Stomach (tissue), 9 donors: ENCODE measurements around the gene HSPA1L. TPM values are rescaled to one million over a fixed set of nuclear protein-coding genes. Genes with fewer than 3 reads are reported as not detected.

ENCODE experiments used
- DNase-seq, 2 donors: peaks; one replicate each; pipeline versions ENCODE4 v3.0.0 to v3.0.0-alpha.2; 2013 to 2019
- H3K27ac ChIP-seq, 5 donors: fragments of 200-600 bp in 4 of 5; sonication (generic) in 4 of 5; one replicate each; pipeline ENCODE4 v1.5.1; 2013 to 2019; ENCODE audit warnings: mild to moderate bottlenecking in 1 of 5, moderate library complexity in 1 of 5
- H3K27me3 ChIP-seq, 3 donors: fragments of 200-600 bp; sonication (generic); one replicate each; pipeline ENCODE4 v1.5.1; 2017 to 2019; ENCODE audit warnings: mixed run types in 1 of 3
- H3K36me3 ChIP-seq, 4 donors: fragments of 200-600 bp; sonication (generic); 1 replicate in 3 of 4; 2 replicates in 1 of 4; pipeline ENCODE4 v1.5.1; 2016 to 2019
- H3K4me1 ChIP-seq, 4 donors: fragments of 200-600 bp; sonication (generic); one replicate each; pipeline ENCODE4 v1.5.1; 2016 to 2019
- H3K4me3 ChIP-seq, 4 donors: fragments of 200-600 bp; sonication (generic) in 3 of 4; one replicate each; pipeline ENCODE4 v1.5.1; 2016 to 2019; ENCODE audit warnings: mild to moderate bottlenecking in 1 of 4
- H3K9me3 ChIP-seq, 4 donors: fragments of 200-600 bp; sonication (generic); one replicate each; pipeline ENCODE4 v1.5.1; 2016 to 2019
- EP300 ChIP-seq: sonication (generic); formaldehyde crosslinking; IDR thresholded peaks from one replicate; pipeline ENCODE4 v1.6.1; 2017; ENCODE audit warnings: antibody characterized with exemption
- POLR2A ChIP-seq, 4 donors: fragments of 450-650 bp; IDR thresholded peaks; one replicate each; pipeline ENCODE4 v1.6.1; 2016; ENCODE audit warnings: antibody characterized with exemption in 4 of 4, control low read depth in 2 of 4, mild to moderate bottlenecking in 1 of 4, moderate library complexity in 1 of 4
- POLR2AphosphoS5 ChIP-seq, 3 donors: sonication (generic); formaldehyde crosslinking; IDR thresholded peaks; one replicate each; pipeline ENCODE4 v1.6.1; 2016; ENCODE audit warnings: antibody characterized with exemption in 3 of 3
- WGBS, 5 donors: extraction: QIAGEN DNeasy Blood & Tissue Kit in 3 of 5; methylation state at CpG; one replicate each; pipeline versions ENCODE4 v1.1.5 to v1.1.7; 2013 to 2018; 5-methylcytosine and 5-hydroxymethylcytosine counted together
- intact Hi-C: fragments of 100-400 bp; cut with DNase I; formaldehyde crosslinking; loops from one replicate; pipeline ENCODE4 v1.15.1; 2023; ENCODE audit warnings: low total_unique reads
- polyA plus RNA-seq, 3 donors: library from polyadenylated mRNA; stranded (reverse); fragments of 200-250 nt; gene quantifications; one replicate each; pipeline ENCODE4 v1.2.3, GENCODE V29; 2013
- total RNA-seq, 5 donors: library from RNA; depleted of rRNA; stranded (reverse); fragments of >200 nt; gene quantifications; one replicate each; pipeline versions ENCODE4 v1.1.0 to v1.2.3, GENCODE V29; 2014 to 2016
- TF ChIP-seq, protein P1 (sequence below), 7 experiments: fragments of 450-650 bp in 4 of 7; fragments of 200-600 bp in 3 of 7; sonication (generic) in 3 of 7; IDR thresholded peaks; one replicate each; pipeline ENCODE4 v1.5.1; 2016 to 2019; ENCODE audit warnings: antibody characterized with exemption in 7 of 7, control low read depth in 2 of 7, mild to moderate bottlenecking in 1 of 7
- donor health status: healthy with polysubstance abuse.
- donor health status: Bipolar disorder and iron deficiency.
- donor health status: healthy.

Gene HSPA1L
- total and polyA plus RNA-seq, 8 donors: 0.46 to 1.7 (median 0.98) TPM; not detected in 3

DNA sequence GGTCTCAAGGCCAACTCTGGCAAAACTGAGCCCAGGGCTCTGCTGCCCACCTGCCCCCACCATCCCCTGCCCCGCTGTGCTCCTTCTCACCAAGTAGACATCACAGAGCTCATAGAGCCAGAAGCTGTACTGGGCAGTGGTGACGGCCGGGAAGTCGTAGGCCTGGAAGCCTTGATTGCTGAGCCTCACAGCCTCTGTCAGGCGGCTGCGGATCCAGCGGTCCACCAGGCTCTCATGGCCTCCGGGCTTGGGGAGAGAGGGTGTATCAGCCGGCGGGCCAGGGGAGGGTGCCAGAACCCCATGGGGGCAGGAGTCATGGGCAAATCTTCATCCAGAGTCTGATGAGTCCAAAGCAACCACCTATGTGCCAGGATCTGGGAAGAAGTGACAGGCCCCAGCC lies 35.2 kb downstream of the HSPA1L start:
- TF ChIP-seq, protein P1, sequence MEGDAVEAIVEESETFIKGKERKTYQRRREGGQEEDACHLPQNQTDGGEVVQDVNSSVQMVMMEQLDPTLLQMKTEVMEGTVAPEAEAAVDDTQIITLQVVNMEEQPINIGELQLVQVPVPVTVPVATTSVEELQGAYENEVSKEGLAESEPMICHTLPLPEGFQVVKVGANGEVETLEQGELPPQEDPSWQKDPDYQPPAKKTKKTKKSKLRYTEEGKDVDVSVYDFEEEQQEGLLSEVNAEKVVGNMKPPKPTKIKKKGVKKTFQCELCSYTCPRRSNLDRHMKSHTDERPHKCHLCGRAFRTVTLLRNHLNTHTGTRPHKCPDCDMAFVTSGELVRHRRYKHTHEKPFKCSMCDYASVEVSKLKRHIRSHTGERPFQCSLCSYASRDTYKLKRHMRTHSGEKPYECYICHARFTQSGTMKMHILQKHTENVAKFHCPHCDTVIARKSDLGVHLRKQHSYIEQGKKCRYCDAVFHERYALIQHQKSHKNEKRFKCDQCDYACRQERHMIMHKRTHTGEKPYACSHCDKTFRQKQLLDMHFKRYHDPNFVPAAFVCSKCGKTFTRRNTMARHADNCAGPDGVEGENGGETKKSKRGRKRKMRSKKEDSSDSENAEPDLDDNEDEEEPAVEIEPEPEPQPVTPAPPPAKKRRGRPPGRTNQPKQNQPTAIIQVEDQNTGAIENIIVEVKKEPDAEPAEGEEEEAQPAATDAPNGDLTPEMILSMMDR (IDR thresholded peaks at IDR 0.05): no peak
- TF ChIP-seq POLR2AphosphoS5 (IDR thresholded peaks at IDR 0.05) (no peak), POLR2A (IDR thresholded peaks at IDR 0.05) (no peak), EP300 (no peak)
- H3K9me3 ChIP-seq: no peaks in the 10 kb centered on the region
- no peak overlapping the region for H3K27ac ChIP-seq
- H3K4me3 ChIP-seq: no peak overlapping the region
- WGBS, 5 donors: 89 to 97% (median 96%) methylated on average over 9 to 10 of the region's 10 CpGs
- no peaks in the 10 kb centered on the region for H3K27me3 ChIP-seq
- peaks cover 59 to 72% (median 71%) of the 10 kb centered on the region in 4 donors for H3K36me3 ChIP-seq
- no peak for DNase-seq
- peaks cover 24 to 34% (median 27%) of the 10 kb centered on the region in 4 donors for H3K4me1 ChIP-seq
- intact Hi-C loops: no loop called here

DNA sequence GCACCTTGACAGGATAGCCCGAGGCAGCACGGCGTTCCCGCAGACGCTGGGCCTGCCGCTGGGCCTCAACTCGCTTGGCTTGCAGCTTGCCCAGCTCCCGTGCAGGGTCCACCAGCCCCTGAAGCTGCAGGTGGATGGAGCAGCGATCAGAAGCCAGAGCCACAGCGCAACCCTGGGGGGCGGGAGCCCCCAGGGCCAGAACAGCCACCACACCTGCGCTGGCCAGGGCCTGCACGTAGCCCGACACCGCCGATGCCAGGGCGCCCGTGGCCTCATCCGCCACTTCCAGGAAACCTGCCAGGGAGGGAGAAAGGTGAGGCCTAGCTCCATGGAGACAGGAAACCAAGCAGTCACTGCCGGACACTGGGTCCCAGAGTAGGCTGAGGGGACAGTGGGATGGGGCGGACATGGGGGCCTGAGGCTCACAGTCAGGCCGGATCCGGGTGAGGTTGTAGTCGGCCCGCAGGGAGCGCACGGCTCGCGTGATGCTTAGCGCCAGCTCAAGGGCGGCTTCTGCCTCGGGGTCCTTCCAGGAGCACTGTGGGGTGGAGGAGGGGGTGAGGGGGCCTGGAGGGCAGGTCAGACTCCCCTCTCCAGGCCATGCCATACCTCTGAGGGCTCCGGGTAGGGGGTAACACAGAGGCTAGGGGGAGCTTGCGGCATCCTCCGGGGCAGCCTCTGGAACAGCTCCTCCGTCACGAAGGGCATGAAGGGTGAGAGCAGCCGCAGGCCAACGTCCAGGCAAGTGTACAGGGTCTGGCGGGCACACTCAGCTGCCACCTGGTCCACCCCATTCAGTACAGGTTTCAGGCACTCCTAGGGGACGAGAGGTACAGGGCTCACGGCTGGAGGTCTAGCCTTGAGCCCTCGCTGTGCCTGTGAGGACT lies 35.8 kb downstream of the HSPA1L start:
- WGBS, 5 donors: 75 to 93% (median 87%) methylated on average over 27 to 43 of the region's 43 CpGs
- TF ChIP-seq POLR2A (IDR thresholded peaks at IDR 0.05): no peak
- TF ChIP-seq, protein P1 (IDR thresholded peaks at IDR 0.05): no peak
- no peak for TF ChIP-seq EP300
- no peak for TF ChIP-seq POLR2AphosphoS5 (IDR thresholded peaks at IDR 0.05)
- no peak overlapping the region for H3K4me3 ChIP-seq
- peaks cover 52 to 65% (median 64%) of the 10 kb centered on the region in 4 donors for H3K36me3 ChIP-seq
- intact Hi-C loops: no loop called here
- H3K4me1 ChIP-seq: peaks cover 24 to 37% (median 29%) of the 10 kb centered on the region in 4 donors
- no peaks in the 10 kb centered on the region for H3K9me3 ChIP-seq
- H3K27ac ChIP-seq: peak overlapping the region in 4 of 5 donors; percentile 8 to 83 (median 56)
- H3K27me3 ChIP-seq: no peaks in the 10 kb centered on the region
- peak in 1 of 2 donors; percentile 41 for DNase-seq

DNA sequence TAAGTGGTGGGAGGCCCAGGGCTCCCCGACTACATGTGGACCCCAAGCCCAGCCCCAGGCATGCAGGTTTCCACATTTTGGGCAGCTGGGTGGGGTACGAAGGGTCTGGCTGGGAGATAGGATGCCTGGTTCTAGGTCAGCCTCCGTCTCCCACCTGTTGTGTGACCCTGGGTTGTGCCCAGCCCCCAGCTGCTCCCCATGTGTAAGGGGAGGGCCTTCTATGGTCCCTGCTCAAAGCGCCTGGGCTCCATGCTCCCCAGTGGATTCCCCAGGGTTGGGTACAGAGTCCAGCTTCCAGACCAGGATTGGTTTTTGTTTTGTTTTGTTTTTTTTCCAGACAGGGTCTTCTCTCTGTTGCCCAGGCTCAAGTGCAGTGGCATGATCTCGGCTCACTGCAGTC lies 36.9 kb downstream of the HSPA1L start:
- WGBS, 5 donors: 91 to 96% (median 94%) methylated on average over 4 to 5 of the region's 5 CpGs

DNA sequence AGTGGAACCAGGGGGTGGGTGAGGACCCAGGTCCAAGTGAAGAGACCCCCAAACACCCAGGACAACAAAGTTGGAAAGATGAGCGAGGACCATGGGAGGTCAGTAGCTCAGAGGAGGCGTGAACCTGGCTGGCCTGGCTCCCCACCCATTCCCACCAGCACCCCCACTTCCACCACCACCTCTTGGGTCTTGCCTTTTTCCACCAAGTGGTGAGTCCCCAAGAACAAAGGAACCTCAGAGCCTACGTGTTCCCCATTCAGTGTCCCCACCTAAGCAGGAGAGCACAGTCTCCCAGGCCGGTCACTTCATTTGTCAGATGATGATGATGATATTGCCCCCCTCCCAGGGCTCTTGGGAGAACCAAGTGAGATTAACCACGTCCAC lies 37.4 kb downstream of the HSPA1L start:
- Histone ChIP-seq H3K36me3 (peaks cover 37 to 49% (median 48%) of the 10 kb centered on the region in 4 donors), H3K9me3 (no peaks in the 10 kb centered on the region), H3K4me3 (no peak overlapping the region), H3K27ac (peak overlapping the region; percentile 78 to 90 (median 84)), H3K27me3 (no peaks in the 10 kb centered on the region), H3K4me1 (peaks cover 28 to 44% (median 35%) of the 10 kb centered on the region in 4 donors)
- DNase-seq: no peak
- no peak for TF ChIP-seq EP300
- TF ChIP-seq POLR2A (IDR thresholded peaks at IDR 0.05): no peak
- TF ChIP-seq POLR2AphosphoS5 (IDR thresholded peaks at IDR 0.05): no peak
- TF ChIP-seq, protein P1 (IDR thresholded peaks at IDR 0.05): no peak
- 81 to 95% (median 91%) methylated on average over 5 of the region's 5 CpGs for WGBS, 5 donors
- intact Hi-C loops: no loop called here

More for the DNA sequence above, 36.9 kb downstream of the HSPA1L start:
- Histone ChIP-seq H3K27me3 (no peaks in the 10 kb centered on the region), H3K36me3 (peaks cover 43 to 55% (median 54%) of the 10 kb centered on the region in 4 donors), H3K4me1 (peaks cover 24 to 39% (median 31%) of the 10 kb centered on the region in 4 donors), H3K4me3 (no peak overlapping the region), H3K9me3 (no peaks in the 10 kb centered on the region), H3K27ac (peak overlapping the region; percentile 78 to 90 (median 84))
- DNase-seq: no peak
- intact Hi-C loops: no loop called here
- TF ChIP-seq POLR2A (IDR thresholded peaks at IDR 0.05) (no peak), EP300 (no peak), POLR2AphosphoS5 (IDR thresholded peaks at IDR 0.05) (no peak)
- TF ChIP-seq, protein P1 (IDR thresholded peaks at IDR 0.05): no peak
